Measurements from ENCODE around the gene PLAU.

The PLAU gene

DNA sequence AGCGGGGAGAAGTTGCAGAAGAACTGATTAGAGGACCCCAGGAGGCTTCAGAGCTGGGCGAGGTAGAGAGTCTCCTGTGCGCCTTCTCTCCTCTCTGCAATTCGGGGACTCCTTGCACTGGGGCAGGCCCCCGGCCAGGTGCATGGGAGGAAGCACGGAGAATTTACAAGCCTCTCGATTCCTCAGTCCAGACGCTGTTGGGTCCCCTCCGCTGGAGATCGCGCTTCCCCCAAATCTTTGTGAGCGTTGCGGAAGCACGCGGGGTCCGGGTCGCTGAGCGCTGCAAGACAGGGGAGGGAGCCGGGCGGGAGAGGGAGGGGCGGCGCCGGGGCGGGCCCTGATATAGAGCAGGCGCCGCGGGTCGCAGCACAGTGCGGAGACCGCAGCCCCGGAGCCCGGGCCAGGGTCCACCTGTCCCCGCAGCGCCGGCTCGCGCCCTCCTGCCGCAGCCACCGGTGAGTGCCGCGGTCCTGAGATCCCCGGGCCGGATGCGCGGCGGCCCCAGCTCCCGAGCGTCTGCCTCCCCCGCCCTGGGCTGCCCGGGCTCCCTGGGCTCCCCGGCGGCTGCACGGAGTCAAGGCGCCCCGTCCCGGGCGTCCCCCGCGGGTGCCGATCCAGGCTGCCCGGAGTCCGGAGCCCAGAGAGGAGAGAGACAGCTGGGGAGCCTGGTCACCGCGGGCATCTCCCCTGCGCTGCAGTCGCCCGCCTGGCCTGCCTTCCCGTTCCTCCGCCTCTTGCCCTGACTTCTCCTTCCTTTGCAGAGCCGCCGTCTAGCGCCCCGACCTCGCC is at the start of gene PLAU:
TSS of gene PLAU (plus strand) at position 369 of the 789 bp plus-strand sequence. CDS start 424 bp downstream, outside the sequence.
- DNase-seq (ENCODE audit: low read depth in 3 of 3): peak in 1 of 3 experiments; percentile 30

DNA sequence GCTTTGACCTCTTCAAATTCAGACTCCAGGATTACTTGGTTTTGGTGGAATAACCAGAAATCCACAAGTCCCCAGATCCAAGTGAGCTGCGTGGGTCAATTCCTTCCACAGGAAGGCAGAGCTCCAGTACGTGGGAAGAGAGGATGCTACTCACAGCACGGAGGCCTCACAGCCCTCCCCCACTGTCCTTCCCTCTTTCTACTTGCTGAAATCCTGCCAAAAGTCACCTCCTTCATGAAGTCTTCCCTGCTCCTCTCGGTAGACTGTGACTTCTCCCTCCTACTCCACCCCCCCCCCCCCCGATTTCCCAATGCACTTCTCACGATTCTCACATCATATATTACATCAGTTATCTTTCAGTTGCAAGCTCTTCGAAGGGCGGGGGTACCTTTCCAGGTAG is 48.9 kb upstream of the PLAU start:
- no peak for DNase-seq (ENCODE audit: low read depth in 3 of 3)

DNA sequence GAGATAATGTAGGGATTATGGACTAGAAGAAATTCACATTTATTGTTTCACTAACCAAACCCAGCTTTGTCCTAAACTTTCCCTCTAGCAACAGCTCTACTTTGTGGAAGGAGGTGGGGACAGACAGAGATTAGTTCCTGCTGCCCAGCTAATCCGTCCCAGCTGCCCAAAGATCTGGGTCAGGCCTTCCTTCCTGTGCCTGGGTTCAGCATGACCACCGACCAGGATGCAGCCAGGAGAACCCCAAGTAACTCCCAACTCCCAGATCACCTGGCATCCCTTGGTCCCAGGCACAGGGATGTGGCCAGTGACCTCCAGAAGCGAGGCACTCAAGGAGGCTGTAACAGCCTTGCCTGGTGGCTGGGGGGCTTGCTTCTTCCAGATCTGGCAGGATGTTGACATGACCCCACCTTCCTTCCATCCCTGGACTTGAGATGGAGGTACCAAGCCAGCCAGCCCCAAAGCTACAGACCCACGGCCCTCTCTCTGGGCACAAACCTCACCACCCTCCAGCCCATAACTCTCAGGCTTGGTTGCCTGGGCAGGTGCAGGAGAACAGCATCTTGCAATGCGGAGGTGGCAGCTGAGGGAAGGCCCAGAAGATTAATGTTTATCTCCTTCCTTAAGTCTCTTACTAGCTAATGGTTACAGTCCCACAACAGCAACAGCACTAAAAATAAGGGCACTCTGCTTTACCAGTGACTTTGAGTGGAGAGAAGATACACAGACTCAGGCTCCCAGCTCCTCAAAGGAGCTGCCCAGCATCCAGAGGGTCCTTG is 47.7 kb upstream of the PLAU start:
- DNase-seq (ENCODE audit: low read depth in 3 of 3): no peak

DNA sequence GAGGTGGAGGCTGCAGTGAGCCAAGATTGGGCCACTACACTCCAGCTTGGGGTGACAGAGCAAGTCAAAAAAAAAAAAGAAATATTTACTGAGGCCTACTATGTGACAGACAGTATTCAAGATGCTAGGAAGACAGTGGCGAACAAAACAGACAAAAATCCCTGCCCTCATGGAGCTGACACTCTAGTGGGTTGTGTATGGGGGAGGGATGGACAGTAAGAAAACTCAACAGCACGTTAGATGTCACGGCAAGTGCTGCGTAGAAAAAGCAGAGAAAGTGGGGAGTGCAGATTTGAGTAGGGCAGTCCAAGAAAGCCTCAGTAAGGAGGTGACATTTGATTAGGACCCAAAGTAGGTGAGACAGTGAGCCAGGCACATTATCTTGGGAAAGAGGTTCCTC is 46.7 kb upstream of the PLAU start:
- DNase-seq (ENCODE audit: low read depth in 3 of 3): no peak

DNA sequence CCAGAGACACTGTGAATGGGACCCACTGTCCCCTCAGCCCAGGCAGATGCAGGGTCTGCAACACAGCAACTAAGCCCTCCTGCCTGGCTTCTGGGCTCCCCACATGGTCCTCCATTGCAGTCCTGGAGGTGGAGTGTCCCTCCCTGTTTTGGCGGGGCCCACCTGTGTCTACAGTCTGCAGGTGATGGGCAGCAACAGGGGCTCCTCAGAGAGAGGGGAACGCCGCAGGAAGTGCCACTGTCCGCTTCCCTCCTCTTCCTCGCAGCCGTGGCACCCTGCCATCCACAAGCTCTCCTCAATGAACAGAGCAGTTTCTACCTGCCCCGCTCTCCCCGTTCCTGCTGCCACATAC is 45.8 kb upstream of the PLAU start:
- no peak for DNase-seq (ENCODE audit: low read depth in 3 of 3)

DNA sequence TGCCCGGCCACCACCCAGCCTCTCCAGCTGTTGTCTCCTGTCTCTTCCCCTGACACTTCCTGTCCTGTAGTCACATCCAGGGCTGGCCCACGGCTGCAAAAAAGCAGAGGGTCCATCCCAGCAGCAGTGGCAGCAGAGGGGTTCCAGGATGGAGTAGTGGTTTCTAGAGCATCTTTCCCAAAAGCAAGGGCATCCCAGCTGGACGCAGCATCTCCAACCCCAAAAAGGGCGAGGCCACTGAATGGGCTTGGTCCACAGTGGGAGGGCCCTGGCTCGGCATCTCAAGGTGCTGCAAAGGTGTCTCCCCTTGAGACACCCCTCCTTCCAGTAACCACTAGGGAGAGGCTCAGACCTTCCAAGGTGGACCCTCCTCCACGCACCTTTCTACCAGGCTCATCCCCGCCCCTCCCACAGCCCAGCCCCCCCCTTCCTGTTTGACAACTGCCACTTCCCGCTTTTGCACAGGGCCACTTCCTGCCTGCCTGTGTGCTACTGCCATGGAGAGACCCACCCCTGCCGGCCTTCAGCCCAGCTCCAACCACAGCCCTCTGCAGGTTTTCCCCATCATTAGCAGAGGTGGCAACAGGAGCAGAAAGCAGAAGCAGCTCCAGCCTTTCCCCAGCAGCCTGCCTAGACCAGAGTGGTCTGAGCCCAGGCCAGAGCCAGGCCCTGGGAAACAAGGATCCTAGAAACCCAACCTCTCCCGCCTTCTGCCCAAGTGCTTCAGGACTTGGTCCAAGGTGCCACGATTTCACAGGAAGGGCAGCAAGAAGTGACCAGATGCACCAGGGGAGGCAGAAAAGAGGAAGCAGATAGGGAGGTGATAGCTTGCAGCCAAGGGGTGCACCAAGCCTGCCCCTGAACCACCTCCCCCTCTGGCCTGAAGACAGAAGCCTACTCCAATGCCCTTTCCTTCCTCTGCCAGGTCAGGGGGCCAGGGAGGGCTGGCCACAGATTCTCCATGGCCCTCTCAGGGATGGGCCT is 45.2 kb upstream of the PLAU start:
- peak in 1 of 3 experiments; percentile 34 for DNase-seq (ENCODE audit: low read depth in 3 of 3)

DNA sequence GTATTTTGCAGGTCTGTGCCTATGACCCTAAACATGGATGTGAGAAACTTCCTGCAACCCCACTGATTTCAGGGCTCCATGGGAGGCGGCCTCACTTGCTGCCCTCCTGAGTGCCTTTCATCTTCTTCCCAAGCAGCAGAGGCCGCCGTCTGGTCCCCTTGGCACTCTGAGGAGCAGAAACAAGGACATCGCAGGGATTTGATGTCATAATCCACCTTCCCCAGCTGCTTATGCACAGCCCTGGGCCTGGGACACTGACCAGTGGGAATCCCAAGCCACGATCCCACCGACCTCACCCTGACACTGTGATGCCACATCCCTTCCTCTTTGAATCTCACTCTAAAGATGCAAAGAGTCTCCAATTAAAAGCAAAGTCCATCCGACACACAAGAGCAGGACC is 44.3 kb upstream of the PLAU start:
- DNase-seq (ENCODE audit: low read depth in 3 of 3): no peak

DNA sequence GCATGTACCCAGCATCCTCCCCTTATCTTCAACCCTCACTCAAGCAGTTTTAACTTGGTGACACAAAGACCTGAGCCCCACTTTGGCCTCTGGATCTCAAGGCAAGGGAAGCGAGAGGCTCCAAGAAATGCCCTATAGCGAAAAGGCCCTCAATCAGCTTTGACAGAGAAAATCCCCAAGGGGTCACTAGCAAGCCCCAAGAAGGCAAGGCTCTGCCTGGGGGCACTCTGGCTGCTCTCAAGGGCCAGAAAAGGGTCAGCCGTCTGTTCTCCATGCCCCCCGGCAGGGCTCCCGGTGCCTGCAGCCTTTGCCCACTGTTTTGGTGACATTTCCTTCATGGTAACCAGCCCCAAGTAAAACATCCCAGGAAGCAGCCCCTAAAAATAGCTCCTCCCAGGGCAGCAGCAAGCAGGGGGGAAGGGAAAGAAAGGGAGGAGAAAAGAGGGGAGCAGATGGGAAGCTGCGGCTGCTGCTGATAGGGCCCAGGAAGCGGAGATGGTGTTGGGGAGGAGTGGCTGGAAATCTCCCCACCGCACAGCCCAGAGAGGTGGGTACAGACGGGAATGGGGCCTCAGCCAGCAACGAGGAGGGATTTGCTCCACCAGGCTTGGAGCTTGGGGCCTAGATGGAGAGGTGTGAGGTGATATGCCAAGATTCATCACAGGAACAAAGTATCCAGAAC is 43.7 kb upstream of the PLAU start:
- DNase-seq (ENCODE audit: low read depth in 3 of 3): no peak

DNA sequence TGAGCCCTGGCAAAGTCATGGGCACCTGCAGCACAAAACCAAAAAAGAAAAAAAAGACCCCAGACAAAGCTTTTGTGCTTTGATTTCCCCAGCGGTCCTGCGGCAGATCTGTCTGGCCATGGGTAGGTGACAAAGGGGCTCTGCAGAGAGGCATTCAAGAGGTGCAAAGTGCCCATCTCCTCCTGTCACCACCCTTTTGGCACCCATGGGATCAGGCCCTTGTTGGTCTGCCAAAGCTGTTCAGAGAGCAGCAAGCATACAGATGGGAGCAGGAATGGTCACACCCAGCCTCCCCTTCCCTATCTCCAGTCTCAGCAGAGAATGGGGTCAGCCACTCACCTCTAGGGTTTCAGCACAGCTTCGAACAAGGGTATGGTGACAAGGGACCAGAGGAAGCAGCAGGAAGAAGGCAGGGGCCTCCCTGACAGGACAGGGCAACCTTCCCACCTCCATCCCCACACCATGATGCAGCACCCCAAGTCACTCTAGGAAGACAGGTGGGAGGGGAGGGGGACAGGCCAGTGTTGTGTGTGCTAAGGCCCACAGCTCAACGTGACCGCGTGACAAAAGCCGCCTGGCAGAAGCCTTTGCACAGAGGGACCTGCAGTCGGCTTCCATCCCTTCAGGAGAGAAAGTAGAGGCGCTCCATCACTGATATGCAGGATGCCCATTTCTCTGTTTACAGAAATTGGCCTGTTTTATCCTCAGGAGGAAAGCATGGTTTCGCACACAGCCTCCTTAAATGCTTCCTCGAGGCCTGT is 42.9 kb upstream of the PLAU start:
- DNase-seq (ENCODE audit: low read depth in 3 of 3): no peak

DNA sequence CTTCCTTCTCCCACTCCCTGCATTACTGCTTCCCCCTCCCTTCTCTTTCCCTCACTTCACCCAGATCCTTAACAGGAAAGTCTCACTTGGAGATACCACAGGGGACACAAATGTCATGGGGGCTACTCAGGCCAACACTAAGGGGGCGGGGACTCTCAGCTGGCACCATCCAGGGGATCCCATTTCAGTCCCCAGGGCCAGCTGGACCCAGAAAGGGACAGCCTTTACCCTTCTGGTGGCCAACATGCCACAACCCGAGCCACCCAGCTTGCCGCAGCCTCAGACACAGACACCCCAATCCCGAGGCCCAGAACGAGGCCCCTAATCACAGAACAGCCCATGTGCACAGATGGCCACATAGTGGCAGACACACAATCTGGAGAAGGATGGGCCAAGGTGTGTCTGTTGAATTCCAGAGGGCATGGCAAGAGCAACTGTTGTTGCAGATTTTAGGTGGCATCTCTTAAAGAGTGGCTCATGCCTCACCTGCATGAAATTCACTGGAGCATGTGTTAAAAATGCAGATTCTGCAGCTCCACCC is 42.2 kb upstream of the PLAU start:
- DNase-seq (ENCODE audit: low read depth in 3 of 3): no peak

DNA sequence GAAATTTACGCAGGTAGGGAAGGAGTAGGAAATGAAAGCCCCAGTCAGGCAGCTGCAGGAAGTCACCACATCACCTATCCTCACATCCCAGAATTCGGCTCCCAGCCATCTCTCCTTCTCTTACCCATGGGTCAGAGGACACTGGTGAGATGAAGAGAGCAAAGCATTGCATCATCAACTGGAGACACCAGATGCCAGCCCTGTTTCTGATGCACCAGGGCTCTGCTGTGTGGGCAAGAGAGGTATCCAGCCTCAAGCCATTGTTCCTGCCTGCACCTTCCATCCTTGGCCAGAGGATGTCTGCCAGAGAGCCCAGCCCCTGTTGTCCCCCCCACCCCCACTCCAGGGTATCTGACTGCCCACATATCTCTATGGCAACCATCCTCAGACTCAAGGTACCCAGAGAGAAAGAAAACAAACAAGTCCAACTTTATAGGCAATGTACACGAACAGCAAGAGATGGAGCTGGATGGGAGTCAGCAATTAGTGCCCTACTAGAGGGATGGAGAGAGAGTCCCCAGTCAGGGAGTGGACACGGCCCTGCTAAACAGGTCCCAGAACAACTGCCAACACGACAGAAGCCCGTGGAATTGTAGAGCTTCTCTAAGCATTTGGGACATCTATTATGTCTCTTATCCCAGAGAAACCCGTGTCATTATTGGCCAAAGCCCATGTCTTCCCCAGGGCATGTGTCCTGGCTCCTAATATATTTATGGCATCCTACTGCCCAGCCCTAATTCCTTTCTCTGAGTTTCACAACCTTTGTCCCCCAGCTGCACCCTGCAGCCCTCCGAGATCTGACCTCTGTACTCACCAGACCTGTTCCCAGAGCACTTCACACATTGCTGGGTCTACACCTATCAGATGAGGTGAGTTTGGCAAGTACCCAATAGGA is 39.4 kb upstream of the PLAU start:
- no peak for DNase-seq (ENCODE audit: low read depth in 3 of 3)

DNA sequence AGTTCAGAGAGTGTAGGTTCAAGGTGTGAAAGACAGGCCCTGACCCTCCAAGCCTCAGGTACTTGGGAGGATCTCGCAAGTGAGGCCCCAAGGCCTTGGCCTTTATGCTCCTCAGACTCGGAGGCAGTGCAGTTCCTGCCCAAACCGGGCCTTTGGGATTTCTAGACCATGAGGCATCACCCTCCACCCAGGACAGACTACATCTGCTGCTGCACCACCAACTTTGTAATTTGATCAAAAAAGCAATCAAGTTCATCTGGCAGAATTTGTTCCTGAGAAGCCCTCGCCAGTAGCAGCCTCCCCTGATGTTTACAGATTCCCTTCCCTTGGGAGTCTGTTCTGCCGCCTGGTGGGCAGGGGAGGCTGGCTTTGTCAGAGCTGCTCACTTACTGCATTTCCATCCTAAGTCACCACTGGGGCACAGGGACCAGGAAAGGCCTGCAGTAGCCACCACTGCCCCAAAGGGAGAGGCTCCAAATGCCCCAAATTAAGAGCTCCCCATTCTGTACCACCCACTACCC is 38.7 kb upstream of the PLAU start:
- no peak for DNase-seq (ENCODE audit: low read depth in 3 of 3)

DNA sequence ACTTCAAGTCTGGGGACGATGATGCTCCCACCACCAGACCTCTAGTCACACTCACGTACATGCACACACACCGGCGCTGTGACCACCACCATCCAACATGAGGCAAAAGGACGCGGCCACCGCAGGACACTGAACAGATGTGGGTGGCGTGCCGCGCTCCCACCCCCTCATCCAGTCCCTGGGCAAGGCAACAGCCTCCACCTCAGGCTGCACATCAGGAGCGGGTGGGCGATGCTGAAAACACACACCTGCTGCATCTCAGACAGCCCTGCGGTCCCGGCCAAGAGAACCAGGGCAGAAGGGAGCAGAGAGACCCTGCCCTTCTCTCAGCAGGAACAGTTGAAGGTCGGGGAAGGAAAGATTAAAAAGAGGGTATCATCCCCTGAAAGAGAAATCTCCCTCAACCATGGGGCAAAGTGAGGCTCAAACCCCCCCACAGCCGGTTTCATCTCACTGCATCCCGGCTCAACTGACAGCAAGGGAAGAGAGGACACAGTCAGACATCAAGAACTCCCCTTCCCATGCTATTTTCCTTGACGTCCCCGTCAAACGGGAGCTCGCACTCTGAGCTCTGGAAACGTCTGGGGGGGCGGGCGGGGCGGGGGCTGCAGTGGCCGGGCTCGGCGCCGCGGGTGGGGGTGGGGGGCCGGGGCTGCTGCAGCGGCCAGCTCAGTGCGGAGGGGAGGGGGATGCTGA is 37.6 kb upstream of the PLAU start:
- no peak for DNase-seq (ENCODE audit: low read depth in 3 of 3)

DNA sequence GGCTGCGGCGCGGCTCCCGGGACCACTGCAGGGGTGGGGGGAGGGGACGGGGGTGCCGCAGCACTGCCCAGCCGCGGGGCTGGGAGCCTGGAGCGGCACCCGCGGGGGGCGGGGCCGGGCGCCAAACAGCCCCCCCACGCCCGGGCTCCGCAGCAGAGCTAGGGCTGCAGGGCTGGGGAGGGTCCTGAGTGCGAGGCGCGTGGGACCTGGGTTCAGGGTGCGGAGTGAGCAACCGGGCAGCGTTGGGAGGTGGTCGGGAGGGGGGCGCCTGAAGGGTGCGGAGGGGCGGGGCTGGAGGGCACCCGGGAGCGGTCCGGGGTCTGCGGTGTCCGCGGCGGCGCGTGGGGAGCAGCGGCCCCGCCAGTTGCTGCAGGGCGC is 37.1 kb upstream of the PLAU start:
- no peak for DNase-seq (ENCODE audit: low read depth in 3 of 3)

DNA sequence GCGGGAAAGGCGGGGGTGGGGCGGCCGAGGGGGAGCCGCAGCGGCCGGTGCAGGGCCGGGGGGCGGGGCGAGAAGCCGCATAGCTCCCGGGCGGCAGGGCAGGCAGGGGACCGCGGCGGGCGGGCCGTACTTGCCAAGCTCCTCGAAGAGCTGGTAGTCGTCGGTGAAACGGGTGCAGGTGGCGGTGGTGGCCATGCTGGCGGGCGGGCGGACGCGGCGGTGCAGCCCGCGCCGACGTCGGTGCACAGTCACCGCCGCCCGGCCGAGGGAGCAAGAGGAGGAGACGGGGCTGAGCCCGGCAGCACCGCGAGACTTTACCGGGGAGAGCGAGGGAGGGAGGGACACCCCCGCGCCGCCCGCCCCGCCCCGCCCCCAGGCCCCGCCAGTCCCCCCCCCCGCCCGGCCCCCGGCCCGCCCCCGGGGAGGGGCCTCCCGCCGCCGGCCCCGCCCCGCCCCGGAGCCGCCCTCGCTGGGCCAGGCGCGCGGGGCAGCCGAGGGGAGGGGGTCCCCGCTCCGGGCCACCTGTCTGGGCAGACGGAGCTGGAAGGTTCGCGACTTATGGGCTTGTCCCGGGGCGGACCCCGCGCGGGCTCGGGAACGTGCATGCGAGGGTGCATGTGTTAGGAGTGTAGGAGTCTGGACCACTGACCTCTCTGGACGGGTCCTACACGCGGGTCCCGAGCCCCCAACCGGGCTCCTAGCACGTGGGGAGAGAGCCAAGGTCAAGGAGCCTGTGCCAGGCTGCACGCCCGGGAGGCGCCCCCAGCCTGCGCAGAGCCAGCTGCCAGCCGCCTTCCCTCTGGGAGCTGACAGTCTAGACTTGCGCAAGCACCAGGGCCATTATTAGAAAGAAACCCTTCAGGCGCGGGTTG is 36.4 kb upstream of the PLAU start, which contains the start of gene CAMK2G:
TSS of gene CAMK2G (minus strand) at position 289 of the 872 bp plus-strand sequence. CDS start at position 195, 94 bp downstream.
- peak; percentile 63 to 78 (median 69) for DNase-seq (ENCODE audit: low read depth in 3 of 3)

DNA sequence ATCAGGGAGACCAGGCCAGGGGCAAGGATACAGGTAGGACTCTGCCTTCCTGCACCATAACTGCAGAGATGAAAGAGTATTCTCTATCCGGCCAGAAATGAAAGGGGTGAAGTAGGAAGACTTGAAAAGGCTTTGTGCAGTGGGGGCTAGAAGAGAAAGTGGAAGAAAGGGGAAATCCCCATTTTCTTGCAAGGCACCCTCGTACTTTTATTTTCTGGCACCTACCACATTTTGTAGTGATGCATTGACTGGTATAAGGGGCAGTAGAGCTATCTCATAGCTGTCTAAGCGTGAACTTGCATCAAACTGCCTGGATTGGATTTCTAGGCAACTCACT is 35.8 kb upstream of the PLAU start:
- DNase-seq (ENCODE audit: low read depth in 3 of 3): peak in 2 of 3 experiments; percentile 12 to 18

DNA sequence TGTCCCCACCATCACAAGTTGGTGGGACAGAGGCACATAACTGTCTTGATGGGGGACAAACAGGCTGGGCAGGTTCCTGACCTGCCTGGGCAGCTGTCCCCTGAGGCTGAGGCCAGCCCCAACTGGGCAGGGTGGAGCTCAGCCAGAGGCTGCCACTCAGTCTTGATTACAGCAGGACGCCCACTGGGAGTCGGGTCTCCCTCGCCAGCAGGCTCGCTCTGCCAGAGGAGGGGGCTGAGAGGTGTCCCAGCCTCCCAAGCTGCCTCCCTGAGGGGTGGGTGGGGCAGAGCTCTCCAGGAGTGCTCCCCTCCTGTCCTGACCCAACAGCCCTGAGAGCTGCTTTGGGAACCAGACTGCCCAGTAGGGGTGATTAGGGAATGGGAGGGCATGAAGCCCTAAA is 34.8 kb upstream of the PLAU start:
- no peak for DNase-seq (ENCODE audit: low read depth in 3 of 3)

DNA sequence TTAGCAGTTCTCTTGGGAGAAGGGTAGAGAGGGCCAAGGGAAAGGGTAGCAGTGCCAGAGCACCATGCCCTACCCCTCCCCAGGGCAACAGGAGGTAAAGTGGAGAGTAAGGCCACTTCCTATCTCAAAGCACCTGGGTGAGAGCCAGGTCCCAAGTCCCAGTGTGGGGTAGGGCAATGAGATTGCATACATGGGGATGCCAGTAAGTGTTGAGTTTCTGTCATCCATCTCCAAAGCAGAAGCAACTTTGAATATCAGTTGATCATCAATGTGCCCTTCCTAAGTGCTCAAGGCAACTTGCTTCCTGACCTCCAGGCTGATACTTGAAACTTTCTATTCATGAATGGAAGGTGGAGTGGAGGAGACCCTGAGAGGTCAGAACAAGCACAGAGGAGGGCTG is 34.4 kb upstream of the PLAU start:
- no peak for DNase-seq (ENCODE audit: low read depth in 3 of 3)

Data from stimulated activated CD4-positive, alpha-beta T cell treated with anti-CD3 and anti-CD28 coated beads, TNF-alpha, amount 100 ng/mL, for 4 hours (primary cell).